Measurements from ENCODE around the gene TMEFF1.

Gene TMEFF1

DNA sequence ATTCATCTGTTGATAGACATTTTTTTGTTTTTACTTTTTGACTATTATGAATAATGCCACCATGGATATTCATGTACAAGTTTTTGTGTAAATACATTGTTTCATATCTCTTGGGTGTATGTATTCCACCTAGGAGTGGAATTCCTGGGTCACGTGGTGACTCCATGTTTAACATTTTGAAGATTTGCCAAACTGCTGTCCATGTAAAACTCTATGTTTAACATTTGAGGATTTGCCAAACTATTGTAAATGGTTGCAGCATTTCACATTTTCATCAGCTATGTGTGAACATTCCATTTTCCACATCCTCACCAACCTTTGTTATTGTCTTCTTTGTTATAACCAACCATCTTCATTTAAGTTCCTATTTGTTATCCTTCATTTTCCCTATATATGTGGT is 12.2 kb downstream of the TMEFF1 start:
- no peak overlapping the region for H3K27ac ChIP-seq (ENCODE audit: poor library complexity, severe bottlenecking)
- no peak for ATAC-seq (ENCODE audit: low read depth)
- no peak overlapping the region for H3K4me3 ChIP-seq (ENCODE audit: severe bottlenecking)
- no peak for TF ChIP-seq CTCF (IDR thresholded peaks at IDR 0.05; ENCODE audit: poor library complexity, severe bottlenecking)
- no peaks in the 10 kb centered on the region for H3K27me3 ChIP-seq (ENCODE audit: insufficient read depth, poor library complexity, severe bottlenecking)
- H3K36me3 ChIP-seq (ENCODE audit: low read depth), result no peaks in the 10 kb centered on the region
- H3K4me1 ChIP-seq (ENCODE audit: insufficient read depth, poor library complexity, severe bottlenecking), result no peaks in the 10 kb centered on the region
- H3K9me3 ChIP-seq (ENCODE audit: severe bottlenecking), result no peaks in the 10 kb centered on the region
- DNase-seq (ENCODE audit: low spot score), result no peak

DNA sequence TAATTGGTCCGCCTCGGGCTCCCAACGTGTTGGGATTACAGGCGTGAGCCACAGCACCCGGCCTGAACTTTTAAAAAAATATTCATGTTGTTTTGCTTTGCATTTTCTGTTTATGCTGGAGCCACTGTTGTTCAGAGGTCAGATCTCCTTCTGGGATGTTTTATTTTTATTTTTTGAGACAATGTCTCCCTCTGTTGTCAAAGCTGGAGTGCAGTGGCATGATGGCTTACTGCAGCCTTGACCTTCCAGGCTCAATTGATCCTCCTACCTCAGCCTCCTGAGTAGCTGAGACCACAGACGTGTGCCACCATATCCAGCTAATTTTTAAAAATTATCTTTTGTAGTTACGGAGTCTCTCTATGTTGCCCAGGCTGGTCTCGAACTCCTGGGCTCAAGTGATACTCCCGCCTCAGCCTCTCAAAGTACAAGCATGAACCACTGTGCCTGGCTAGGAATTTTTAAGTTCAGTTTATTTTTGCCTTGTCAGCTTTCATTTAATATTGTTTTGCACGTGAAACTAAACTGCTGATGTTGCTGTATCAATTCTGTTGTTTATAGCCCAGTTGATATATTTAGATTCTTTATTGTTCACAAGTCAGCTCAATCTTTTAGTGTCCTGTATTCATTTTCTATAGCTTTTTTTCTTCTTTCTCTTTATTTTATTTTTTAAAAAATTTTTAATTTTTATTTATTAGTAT is 13.7 kb downstream of the TMEFF1 start:
- ATAC-seq (ENCODE audit: low read depth), result no peak
- H3K9me3 ChIP-seq (ENCODE audit: severe bottlenecking), result no peaks in the 10 kb centered on the region
- no peaks in the 10 kb centered on the region for H3K27me3 ChIP-seq (ENCODE audit: insufficient read depth, poor library complexity, severe bottlenecking)
- no peaks in the 10 kb centered on the region for H3K36me3 ChIP-seq (ENCODE audit: low read depth)
- no peak for TF ChIP-seq CTCF (IDR thresholded peaks at IDR 0.05; ENCODE audit: poor library complexity, severe bottlenecking)
- no peaks in the 10 kb centered on the region for H3K4me1 ChIP-seq (ENCODE audit: insufficient read depth, poor library complexity, severe bottlenecking)
- no peak overlapping the region for H3K27ac ChIP-seq (ENCODE audit: poor library complexity, severe bottlenecking)
- no peak for DNase-seq (ENCODE audit: low spot score)
- H3K4me3 ChIP-seq (ENCODE audit: severe bottlenecking), result no peak overlapping the region

- no peaks in the 10 kb centered on the region for H3K4me1 ChIP-seq (ENCODE audit: insufficient read depth, poor library complexity, severe bottlenecking)
- DNase-seq (ENCODE audit: low spot score) (no peak), ATAC-seq (ENCODE audit: low read depth) (no peak)
- H3K9me3 ChIP-seq (ENCODE audit: severe bottlenecking), result no peaks in the 10 kb centered on the region
- H3K27ac ChIP-seq (ENCODE audit: poor library complexity, severe bottlenecking), result no peak overlapping the region
- no peak overlapping the region for H3K4me3 ChIP-seq (ENCODE audit: severe bottlenecking)
- no peaks in the 10 kb centered on the region for H3K36me3 ChIP-seq (ENCODE audit: low read depth)
- TF ChIP-seq CTCF (IDR thresholded peaks at IDR 0.05; ENCODE audit: poor library complexity, severe bottlenecking), result no peak
- no peaks in the 10 kb centered on the region for H3K27me3 ChIP-seq (ENCODE audit: insufficient read depth, poor library complexity, severe bottlenecking)
Observed at GRCh38 chr9:100488177-100488576, 15.2 kb downstream of the TMEFF1 start.

DNA sequence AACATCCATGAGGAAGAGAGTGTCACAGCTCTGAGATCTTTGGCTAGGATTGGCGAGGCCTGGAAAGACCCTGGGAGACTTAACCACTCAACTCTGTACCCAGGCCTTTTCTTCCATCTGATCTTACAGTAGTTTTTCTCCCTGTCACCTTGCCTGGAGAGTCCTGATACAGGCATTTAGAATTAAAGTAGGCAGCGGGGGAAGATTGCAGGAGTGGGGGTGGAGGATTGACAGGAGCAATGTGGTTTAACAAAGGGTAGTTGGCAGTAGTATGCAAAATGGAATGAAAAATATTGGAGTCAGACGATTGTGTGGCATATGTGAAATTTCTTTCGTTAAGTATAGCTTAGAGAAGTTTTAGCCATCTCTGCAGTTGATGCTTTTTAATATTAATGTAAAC is 16.9 kb downstream of the TMEFF1 start:
- no peaks in the 10 kb centered on the region for H3K27me3 ChIP-seq (ENCODE audit: insufficient read depth, poor library complexity, severe bottlenecking)
- H3K36me3 ChIP-seq (ENCODE audit: low read depth), result no peaks in the 10 kb centered on the region
- no peak for ATAC-seq (ENCODE audit: low read depth)
- DNase-seq (ENCODE audit: low spot score), result no peak
- no peaks in the 10 kb centered on the region for H3K9me3 ChIP-seq (ENCODE audit: severe bottlenecking)
- no peaks in the 10 kb centered on the region for H3K4me1 ChIP-seq (ENCODE audit: insufficient read depth, poor library complexity, severe bottlenecking)
- H3K27ac ChIP-seq (ENCODE audit: poor library complexity, severe bottlenecking), result no peak overlapping the region
- no peak overlapping the region for H3K4me3 ChIP-seq (ENCODE audit: severe bottlenecking)
- TF ChIP-seq CTCF (IDR thresholded peaks at IDR 0.05; ENCODE audit: poor library complexity, severe bottlenecking), result no peak

- H3K27ac ChIP-seq (ENCODE audit: poor library complexity, severe bottlenecking), result no peak overlapping the region
- no peak overlapping the region for H3K4me3 ChIP-seq (ENCODE audit: severe bottlenecking)
- DNase-seq (ENCODE audit: low spot score), result no peak
- no peaks in the 10 kb centered on the region for H3K27me3 ChIP-seq (ENCODE audit: insufficient read depth, poor library complexity, severe bottlenecking)
- TF ChIP-seq CTCF (IDR thresholded peaks at IDR 0.05; ENCODE audit: poor library complexity, severe bottlenecking), result peak; percentile 36
- no peaks in the 10 kb centered on the region for H3K9me3 ChIP-seq (ENCODE audit: severe bottlenecking)
- no peaks in the 10 kb centered on the region for H3K36me3 ChIP-seq (ENCODE audit: low read depth)
- no peaks in the 10 kb centered on the region for H3K4me1 ChIP-seq (ENCODE audit: insufficient read depth, poor library complexity, severe bottlenecking)
- ATAC-seq (ENCODE audit: low read depth), result no peak
Observed at GRCh38 chr9:100492952-100493351, 20.0 kb downstream of the TMEFF1 start.

All from RWPE2 (cell line).